ENCODE data around the gene PPP1R14B. TPM values are rescaled to one million over a fixed set of nuclear protein-coding genes. Genes with fewer than 3 reads are reported as not detected.
A peak's percentile ranks its signal among the peaks of the same experiment; 100 is the strongest.
"Not testable (repeated sequence)": the region's sequence is repeated elsewhere in the genome, so short reads cannot be mapped to it uniquely, and the experiment has no call there.

PPP1R14B gene
- total RNA-seq, 1 donor from 2014 or later = 95.0 TPM

GRCh38 chr11:64246621-64246870, 197 bp downstream of the PPP1R14B start:
- not testable (repeated sequence) for H3K27me3 ChIP-seq (ENCODE audit: control insufficient read depth in 3 of 3, insufficient read depth in 3 of 3, low read length in 3 of 3); H3K9me3 ChIP-seq (ENCODE audit: control insufficient read depth in 3 of 3, low read length in 3 of 3); H3K27ac ChIP-seq (ENCODE audit: low read depth, low read length)
- peak overlapping the region in 1 of 3 donors; percentile 90 for H3K4me3 ChIP-seq (ENCODE audit: low read length in 3 of 3)
- peaks cover 50 to 66% (median 58%) of the 10 kb centered on the region in 3 donors for H3K4me1 ChIP-seq (ENCODE audit: control insufficient read depth in 3 of 3, insufficient read depth in 3 of 3, low read length in 3 of 3)
- H3K36me3 ChIP-seq (ENCODE audit: control insufficient read depth in 3 of 3, insufficient read depth in 3 of 3, low read length in 3 of 3) = peaks cover 4 to 12% (median 6%) of the 10 kb centered on the region in 3 donors
- peak overlapping the region in 1 of 3 donors; percentile 97 for H3K9ac ChIP-seq (ENCODE audit: low read depth in 1 of 3, low read length in 3 of 3)

GRCh38 chr11:64245797-64246620, 734 bp downstream of the PPP1R14B start:
- Histone ChIP-seq H3K36me3 (ENCODE audit: control insufficient read depth in 3 of 3, insufficient read depth in 3 of 3, low read length in 3 of 3) (peaks cover 4 to 12% (median 6%) of the 10 kb centered on the region in 3 donors), H3K4me3 (ENCODE audit: low read length in 3 of 3) (peak overlapping the region; percentile 88 to 96 (median 95)), H3K9ac (ENCODE audit: low read depth in 1 of 3, low read length in 3 of 3) (peak overlapping the region; percentile 87 to 97 (median 95)), H3K27ac (ENCODE audit: low read depth, low read length) (peak overlapping the region; percentile 93), H3K4me1 (ENCODE audit: control insufficient read depth in 3 of 3, insufficient read depth in 3 of 3, low read length in 3 of 3) (peaks cover 48 to 65% (median 56%) of the 10 kb centered on the region in 3 donors), H3K27me3 (ENCODE audit: control insufficient read depth in 3 of 3, insufficient read depth in 3 of 3, low read length in 3 of 3) (no peaks in the 10 kb centered on the region), H3K9me3 (ENCODE audit: control insufficient read depth in 3 of 3, low read length in 3 of 3) (no peaks in the 10 kb centered on the region)

GRCh38 chr11:64245401-64245796, 1.3 kb downstream of the PPP1R14B start:
- H3K9me3 ChIP-seq (ENCODE audit: control insufficient read depth in 3 of 3, low read length in 3 of 3) = no peaks in the 10 kb centered on the region
- peaks cover 4 to 12% (median 6%) of the 10 kb centered on the region in 3 donors for H3K36me3 ChIP-seq (ENCODE audit: control insufficient read depth in 3 of 3, insufficient read depth in 3 of 3, low read length in 3 of 3)
- H3K4me1 ChIP-seq (ENCODE audit: control insufficient read depth in 3 of 3, insufficient read depth in 3 of 3, low read length in 3 of 3) = peaks cover 45 to 62% (median 52%) of the 10 kb centered on the region in 3 donors
- H3K4me3 ChIP-seq (ENCODE audit: low read length in 3 of 3) = peak overlapping the region; percentile 88 to 96 (median 95)
- H3K9ac ChIP-seq (ENCODE audit: low read depth in 1 of 3, low read length in 3 of 3) = peak overlapping the region; percentile 87 to 97 (median 95)
- no peaks in the 10 kb centered on the region for H3K27me3 ChIP-seq (ENCODE audit: control insufficient read depth in 3 of 3, insufficient read depth in 3 of 3, low read length in 3 of 3)
- peak overlapping the region; percentile 93 for H3K27ac ChIP-seq (ENCODE audit: low read depth, low read length)

DNA sequence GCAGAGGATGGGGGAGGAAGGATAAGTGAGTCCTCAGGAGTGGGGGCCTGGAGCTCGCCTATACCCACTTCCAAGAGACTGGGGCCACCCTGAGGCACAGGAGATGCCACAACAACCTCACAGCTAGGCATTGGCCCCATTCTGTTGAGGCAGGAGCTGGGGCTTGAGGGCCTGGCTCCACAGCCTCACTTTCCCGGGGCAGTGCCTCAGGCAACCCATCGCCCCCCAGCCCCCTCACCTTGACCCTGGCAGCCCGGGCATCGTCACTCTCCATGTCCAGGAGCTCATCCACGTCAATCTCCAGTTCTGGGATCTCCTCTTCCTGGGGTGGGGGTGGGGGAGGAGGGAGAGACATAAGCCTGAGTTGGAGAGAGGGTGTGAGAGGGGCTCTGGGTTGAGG, 1.8 kb downstream of the PPP1R14B start:
- Histone ChIP-seq H3K9ac (ENCODE audit: low read depth in 1 of 3, low read length in 3 of 3) (peak overlapping the region; percentile 87 to 97 (median 95)), H3K27me3 (ENCODE audit: control insufficient read depth in 3 of 3, insufficient read depth in 3 of 3, low read length in 3 of 3) (no peaks in the 10 kb centered on the region), H3K4me1 (ENCODE audit: control insufficient read depth in 3 of 3, insufficient read depth in 3 of 3, low read length in 3 of 3) (peaks cover 50 to 65% (median 56%) of the 10 kb centered on the region in 3 donors)

GRCh38 chr11:64244107-64244506, 2.6 kb downstream of the PPP1R14B start:
- Histone ChIP-seq H3K4me3 (ENCODE audit: low read length in 3 of 3) (no peak overlapping the region), H3K36me3 (ENCODE audit: control insufficient read depth in 3 of 3, insufficient read depth in 3 of 3, low read length in 3 of 3) (peaks cover 4 to 12% (median 9%) of the 10 kb centered on the region in 3 donors), H3K9ac (ENCODE audit: low read depth in 1 of 3, low read length in 3 of 3) (peak overlapping the region in 2 of 3 donors; percentile 23 to 70), H3K9me3 (ENCODE audit: control insufficient read depth in 3 of 3, low read length in 3 of 3) (no peaks in the 10 kb centered on the region), H3K27me3 (ENCODE audit: control insufficient read depth in 3 of 3, insufficient read depth in 3 of 3, low read length in 3 of 3) (no peaks in the 10 kb centered on the region), H3K27ac (ENCODE audit: low read depth, low read length) (peak overlapping the region; percentile 93), H3K4me1 (ENCODE audit: control insufficient read depth in 3 of 3, insufficient read depth in 3 of 3, low read length in 3 of 3) (peaks cover 53 to 67% (median 60%) of the 10 kb centered on the region in 3 donors)

More for the DNA sequence above, 1.8 kb downstream of the PPP1R14B start:
- Histone ChIP-seq H3K4me3 (ENCODE audit: low read length in 3 of 3) (peak overlapping the region; percentile 88 to 96 (median 95)), H3K27ac (ENCODE audit: low read depth, low read length) (peak overlapping the region; percentile 93), H3K9me3 (ENCODE audit: control insufficient read depth in 3 of 3, low read length in 3 of 3) (no peaks in the 10 kb centered on the region), H3K36me3 (ENCODE audit: control insufficient read depth in 3 of 3, insufficient read depth in 3 of 3, low read length in 3 of 3) (peaks cover 4 to 12% (median 6%) of the 10 kb centered on the region in 3 donors)

DNA sequence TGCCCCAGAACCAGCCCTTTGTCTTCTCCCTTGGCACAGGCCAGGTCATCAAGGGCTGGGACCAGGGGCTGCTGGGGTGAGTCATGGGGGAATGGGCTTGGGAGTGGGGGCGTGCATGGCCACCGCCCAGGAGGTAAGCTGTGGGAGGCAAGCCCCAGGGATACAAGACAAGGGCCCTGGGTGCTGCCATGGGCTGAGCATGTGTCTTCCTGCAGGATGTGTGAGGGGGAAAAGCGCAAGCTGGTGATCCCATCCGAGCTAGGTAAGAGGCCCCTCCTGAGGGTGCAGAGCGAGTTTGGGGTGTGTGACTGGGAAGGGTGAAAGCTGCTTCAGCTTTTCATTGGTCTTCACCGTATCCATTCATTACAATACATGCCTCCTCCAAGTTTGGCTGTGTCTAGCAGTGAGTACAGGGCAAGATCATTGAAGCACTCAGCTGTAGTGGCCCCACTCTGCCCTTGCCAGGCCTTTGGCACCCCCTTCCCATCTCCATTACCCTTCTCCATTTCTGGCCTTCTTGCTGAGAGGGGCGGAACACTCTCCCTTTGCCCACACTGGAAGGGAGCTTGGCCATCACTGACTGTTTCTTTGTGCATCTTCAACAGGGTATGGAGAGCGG, 3.4 kb downstream of the PPP1R14B start:
- peak overlapping the region; percentile 93 for H3K27ac ChIP-seq (ENCODE audit: low read depth, low read length)
- H3K4me3 ChIP-seq (ENCODE audit: low read length in 3 of 3) = no peak overlapping the region
- H3K9ac ChIP-seq (ENCODE audit: low read depth in 1 of 3, low read length in 3 of 3) = peak overlapping the region in 1 of 3 donors; percentile 70
- peaks cover 53 to 67% (median 60%) of the 10 kb centered on the region in 3 donors for H3K4me1 ChIP-seq (ENCODE audit: control insufficient read depth in 3 of 3, insufficient read depth in 3 of 3, low read length in 3 of 3)
- H3K27me3 ChIP-seq (ENCODE audit: control insufficient read depth in 3 of 3, insufficient read depth in 3 of 3, low read length in 3 of 3) = no peaks in the 10 kb centered on the region
- peaks cover 11 to 17% (median 16%) of the 10 kb centered on the region in 3 donors for H3K36me3 ChIP-seq (ENCODE audit: control insufficient read depth in 3 of 3, insufficient read depth in 3 of 3, low read length in 3 of 3)
- H3K9me3 ChIP-seq (ENCODE audit: control insufficient read depth in 3 of 3, low read length in 3 of 3) = no peaks in the 10 kb centered on the region

DNA sequence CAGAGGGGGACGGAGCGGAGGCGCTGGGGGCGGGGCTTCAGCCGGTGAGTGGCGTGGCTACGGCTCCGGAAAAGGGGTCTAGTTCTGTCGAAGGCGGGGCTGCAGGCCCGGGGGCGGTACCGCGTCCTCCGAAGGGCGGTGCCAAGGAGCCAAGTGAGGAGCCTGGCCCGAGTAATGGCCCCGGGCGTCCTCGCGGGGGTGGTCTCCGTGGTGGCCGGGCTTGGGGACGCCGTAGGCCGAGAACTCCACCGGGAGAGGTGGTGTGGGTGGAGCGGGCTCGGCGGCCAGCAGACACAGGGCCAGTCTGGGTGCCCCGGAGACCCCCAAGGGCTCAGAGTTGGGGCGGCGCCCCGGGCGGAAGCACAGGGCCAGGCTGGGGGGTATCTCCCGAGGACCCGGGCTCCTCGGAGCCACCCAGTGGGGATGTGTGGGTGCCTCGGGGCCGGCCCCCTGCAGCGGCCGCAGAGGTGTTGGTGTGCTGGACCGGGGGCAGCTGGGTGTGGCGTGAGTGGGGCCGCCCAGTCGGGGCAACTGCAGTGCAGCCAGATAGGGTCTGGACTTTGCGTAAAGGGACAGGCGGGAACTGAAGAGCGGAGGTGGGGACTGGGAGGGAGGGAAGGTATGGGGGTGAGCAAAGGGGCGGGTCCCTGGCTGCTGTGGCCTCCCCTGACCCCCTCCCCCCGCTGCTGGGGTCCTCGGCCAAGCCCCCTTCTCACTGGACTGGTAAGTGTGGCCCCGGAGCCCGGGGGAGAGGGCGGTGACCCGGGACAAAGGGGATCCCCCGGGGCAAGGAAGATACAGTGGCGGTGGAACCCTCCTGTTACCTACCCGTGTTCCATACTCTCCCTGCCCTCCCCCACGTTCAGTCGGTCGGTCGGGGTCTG, 5.0 kb downstream of the PPP1R14B start:
- no peaks in the 10 kb centered on the region for H3K27me3 ChIP-seq (ENCODE audit: control insufficient read depth in 3 of 3, insufficient read depth in 3 of 3, low read length in 3 of 3)
- H3K4me1 ChIP-seq (ENCODE audit: control insufficient read depth in 3 of 3, insufficient read depth in 3 of 3, low read length in 3 of 3) = peaks cover 43 to 53% (median 50%) of the 10 kb centered on the region in 3 donors
- peak overlapping the region; percentile 100 for H3K27ac ChIP-seq (ENCODE audit: low read depth, low read length)
- H3K9ac ChIP-seq (ENCODE audit: low read depth in 1 of 3, low read length in 3 of 3) = peak overlapping the region; percentile 78 to 88 (median 88)
- peak overlapping the region; percentile 72 to 80 (median 76) for H3K4me3 ChIP-seq (ENCODE audit: low read length in 3 of 3)
- peaks cover 16 to 31% (median 26%) of the 10 kb centered on the region in 3 donors for H3K36me3 ChIP-seq (ENCODE audit: control insufficient read depth in 3 of 3, insufficient read depth in 3 of 3, low read length in 3 of 3)
- no peaks in the 10 kb centered on the region for H3K9me3 ChIP-seq (ENCODE audit: control insufficient read depth in 3 of 3, low read length in 3 of 3)

DNA sequence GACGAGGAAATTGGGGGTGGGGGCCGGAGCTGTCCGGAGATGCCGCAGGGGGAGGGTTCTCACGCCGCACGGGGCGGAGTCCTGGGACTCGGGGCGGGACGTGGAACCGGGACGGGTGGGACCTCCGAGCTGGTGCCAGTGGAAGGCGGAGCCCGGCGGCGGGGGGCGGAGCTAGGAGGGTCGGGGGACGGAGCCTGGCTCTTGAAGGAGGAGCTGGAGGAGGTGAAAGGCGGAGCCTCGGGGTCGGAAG, 5.6 kb downstream of the PPP1R14B start:
- H3K27me3 ChIP-seq (ENCODE audit: control insufficient read depth in 3 of 3, insufficient read depth in 3 of 3, low read length in 3 of 3) = no peaks in the 10 kb centered on the region
- H3K4me1 ChIP-seq (ENCODE audit: control insufficient read depth in 3 of 3, insufficient read depth in 3 of 3, low read length in 3 of 3) = peaks cover 43 to 53% (median 50%) of the 10 kb centered on the region in 3 donors
- H3K9ac ChIP-seq (ENCODE audit: low read depth in 1 of 3, low read length in 3 of 3) = peak overlapping the region; percentile 77 to 100 (median 100)
- H3K27ac ChIP-seq (ENCODE audit: low read depth, low read length) = peak overlapping the region; percentile 100
- H3K9me3 ChIP-seq (ENCODE audit: control insufficient read depth in 3 of 3, low read length in 3 of 3) = no peaks in the 10 kb centered on the region
- peaks cover 16 to 31% (median 26%) of the 10 kb centered on the region in 3 donors for H3K36me3 ChIP-seq (ENCODE audit: control insufficient read depth in 3 of 3, insufficient read depth in 3 of 3, low read length in 3 of 3)
- H3K4me3 ChIP-seq (ENCODE audit: low read length in 3 of 3) = peak overlapping the region; percentile 72 to 97 (median 80)

DNA sequence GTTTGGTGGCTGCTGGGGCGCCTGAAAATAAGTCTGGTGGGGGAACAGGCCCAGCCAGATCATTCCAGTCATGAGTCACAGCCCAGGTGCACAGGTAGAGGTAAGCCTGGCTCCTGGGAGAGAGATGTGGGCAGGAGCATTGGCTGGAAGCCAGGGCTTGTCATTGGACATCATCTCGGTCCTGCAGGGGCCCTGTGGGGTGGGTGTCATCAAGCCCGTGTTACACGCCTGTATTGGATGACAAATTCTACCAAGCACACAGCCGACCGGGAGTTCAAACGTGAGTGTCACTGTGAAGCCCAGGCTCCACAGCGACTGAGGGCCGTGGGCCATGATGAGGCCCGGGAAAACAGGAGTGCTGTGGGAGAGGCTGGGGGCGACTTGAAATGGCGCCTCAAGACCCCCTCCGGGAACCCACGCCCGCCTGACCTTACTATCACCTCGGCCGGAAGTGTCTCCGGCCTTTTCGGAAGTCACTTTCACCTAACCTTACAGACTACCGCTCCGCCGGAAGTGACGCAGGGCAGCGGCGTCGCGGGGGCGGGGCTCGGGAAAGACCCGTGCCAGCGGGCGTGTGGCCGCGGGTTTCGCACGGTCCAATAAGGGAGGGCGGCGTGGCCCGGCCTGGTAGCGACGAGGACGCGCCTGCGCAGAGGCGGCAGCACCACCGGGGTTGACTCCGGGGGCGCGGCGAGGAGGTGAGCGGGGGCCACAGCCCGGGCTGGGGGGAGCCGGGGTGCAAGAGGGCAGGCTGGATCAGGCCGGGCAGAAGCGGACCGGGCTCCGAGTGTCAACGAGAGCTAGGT, 6.1 kb downstream of the PPP1R14B start, which contains the start of gene FKBP2:
Gene FKBP2, plus strand, starts transcription at position 661 of the 806 bp plus-strand sequence. CDS start 1,293 bp downstream, outside the sequence.
- no peaks in the 10 kb centered on the region for H3K27me3 ChIP-seq (ENCODE audit: control insufficient read depth in 3 of 3, insufficient read depth in 3 of 3, low read length in 3 of 3)
- peak within 1 kb of the TSS; percentile 100 for H3K27ac ChIP-seq (ENCODE audit: low read depth, low read length)
- H3K4me1 ChIP-seq (ENCODE audit: control insufficient read depth in 3 of 3, insufficient read depth in 3 of 3, low read length in 3 of 3) = peaks cover 39 to 52% (median 48%) of the 10 kb centered on the region in 3 donors
- H3K9ac ChIP-seq (ENCODE audit: low read depth in 1 of 3, low read length in 3 of 3) = peak within 1 kb of the TSS; percentile 99 to 100 (median 100)
- H3K9me3 ChIP-seq (ENCODE audit: control insufficient read depth in 3 of 3, low read length in 3 of 3) = no peaks in the 10 kb centered on the region
- peak within 1 kb of the TSS; percentile 72 to 97 (median 96) for H3K4me3 ChIP-seq (ENCODE audit: low read length in 3 of 3)
- H3K36me3 ChIP-seq (ENCODE audit: control insufficient read depth in 3 of 3, insufficient read depth in 3 of 3, low read length in 3 of 3) = peaks cover 18 to 31% (median 31%) of the 10 kb centered on the region in 3 donors
